ENCODE results near the gene LGALSL.

DNA sequence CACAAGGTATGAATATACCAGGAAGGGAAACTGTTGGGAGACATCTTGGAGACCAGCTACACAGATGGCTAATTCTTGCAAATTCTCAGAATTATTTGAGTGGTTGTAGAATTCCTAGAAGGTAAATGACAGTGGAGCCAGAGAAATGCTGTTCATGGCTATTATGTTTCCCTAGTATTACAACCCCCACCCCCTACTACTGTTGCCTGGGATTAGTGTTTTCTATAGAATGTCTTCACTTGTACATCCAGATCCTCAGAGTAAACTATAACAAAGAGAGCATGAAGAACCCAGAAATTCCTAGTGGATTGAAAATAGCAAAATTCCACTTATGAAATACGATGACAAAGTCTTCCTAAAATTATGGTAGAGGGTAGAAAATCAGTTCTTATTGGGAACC, 15.3 kb downstream of the LGALSL start:
- TF ChIP-seq, protein P1, sequence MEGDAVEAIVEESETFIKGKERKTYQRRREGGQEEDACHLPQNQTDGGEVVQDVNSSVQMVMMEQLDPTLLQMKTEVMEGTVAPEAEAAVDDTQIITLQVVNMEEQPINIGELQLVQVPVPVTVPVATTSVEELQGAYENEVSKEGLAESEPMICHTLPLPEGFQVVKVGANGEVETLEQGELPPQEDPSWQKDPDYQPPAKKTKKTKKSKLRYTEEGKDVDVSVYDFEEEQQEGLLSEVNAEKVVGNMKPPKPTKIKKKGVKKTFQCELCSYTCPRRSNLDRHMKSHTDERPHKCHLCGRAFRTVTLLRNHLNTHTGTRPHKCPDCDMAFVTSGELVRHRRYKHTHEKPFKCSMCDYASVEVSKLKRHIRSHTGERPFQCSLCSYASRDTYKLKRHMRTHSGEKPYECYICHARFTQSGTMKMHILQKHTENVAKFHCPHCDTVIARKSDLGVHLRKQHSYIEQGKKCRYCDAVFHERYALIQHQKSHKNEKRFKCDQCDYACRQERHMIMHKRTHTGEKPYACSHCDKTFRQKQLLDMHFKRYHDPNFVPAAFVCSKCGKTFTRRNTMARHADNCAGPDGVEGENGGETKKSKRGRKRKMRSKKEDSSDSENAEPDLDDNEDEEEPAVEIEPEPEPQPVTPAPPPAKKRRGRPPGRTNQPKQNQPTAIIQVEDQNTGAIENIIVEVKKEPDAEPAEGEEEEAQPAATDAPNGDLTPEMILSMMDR (IDR thresholded peaks at IDR 0.05), result no peak
- TF ChIP-seq POLR2A (IDR thresholded peaks at IDR 0.05), result no peak
- TF ChIP-seq POLR2AphosphoS5 (IDR thresholded peaks at IDR 0.05), result no peak
